Lung (tissue), 12 donors: ENCODE data around the gene STK4. TPM values are rescaled to one million over a fixed set of nuclear protein-coding genes. Genes with fewer than 3 reads are reported as not detected.

ENCODE experiments used
- ATAC-seq: fragments of 200-7000 bp; cut with Tn5 transposase; one replicate; pipeline ENCODE4 v1.9.1; 2020; ENCODE audit warnings: moderate number of reproducible peaks; ENCODE audit not compliant: insufficient read depth, low FRiP score
- DNase-seq, 3 donors: peaks; one replicate each; pipeline ENCODE4 v3.0.0-alpha.2; 2013 to 2017
- H3K27ac ChIP-seq, 2 donors: one replicate each; pipeline ENCODE4 v1.5.1; 2013; ENCODE audit warnings: mild to moderate bottlenecking in 2 of 2, moderate library complexity in 2 of 2, control low read depth in 1 of 2, inconsistent platforms in 1 of 2, low read depth in 1 of 2, low read length in 1 of 2
- H3K27me3 ChIP-seq, 3 donors: one replicate each; pipeline ENCODE4 v1.5.1; 2013; ENCODE audit warnings: low read length in 2 of 3; ENCODE audit not compliant: control insufficient read depth in 3 of 3, insufficient read depth in 3 of 3
- H3K36me3 ChIP-seq, 4 donors: one replicate each; pipeline ENCODE4 v1.5.1; 2013; ENCODE audit warnings: low read length in 4 of 4, mild to moderate bottlenecking in 1 of 4, moderate library complexity in 1 of 4; ENCODE audit not compliant: control insufficient read depth in 4 of 4, insufficient read depth in 4 of 4
- H3K4me1 ChIP-seq, 5 donors: one replicate each; pipeline ENCODE4 v1.5.1; 2013; ENCODE audit warnings: low read length in 5 of 5, mild to moderate bottlenecking in 2 of 5, moderate library complexity in 1 of 5; ENCODE audit not compliant: control insufficient read depth in 5 of 5, insufficient read depth in 5 of 5
- H3K4me3 ChIP-seq: one replicate; pipeline ENCODE4 v1.5.1; 2013; ENCODE audit warnings: mild to moderate bottlenecking, control low read depth, moderate library complexity
- H3K9ac ChIP-seq, 2 donors: one replicate each; pipeline ENCODE4 v1.5.1; 2013; ENCODE audit warnings: low read length in 2 of 2, control low read depth in 1 of 2; ENCODE audit not compliant: insufficient read depth in 1 of 2
- H3K9me3 ChIP-seq, 4 donors: one replicate each; pipeline ENCODE4 v1.5.1; 2013; ENCODE audit warnings: low read length in 3 of 4, mild to moderate bottlenecking in 1 of 4, moderate library complexity in 1 of 4; ENCODE audit not compliant: control insufficient read depth in 4 of 4, insufficient read depth in 3 of 4
- CTCF ChIP-seq: IDR thresholded peaks from 2 replicates; pipeline ENCODE4 v1.5.1; 2012; ENCODE audit warnings: mild to moderate bottlenecking; ENCODE audit errors: control extremely low read depth, extremely low read depth
- WGBS, 2 donors: extraction: QIAGEN DNeasy Blood & Tissue Kit; methylation state at CpG; one replicate each; pipeline ENCODE4 v1.1.7; 2013; 5-methylcytosine and 5-hydroxymethylcytosine counted together
- polyA plus RNA-seq, 2 donors: library from polyadenylated mRNA; stranded (reverse); fragments of 200-250 nt; gene quantifications; one replicate each; pipeline ENCODE4 v1.2.1, GENCODE V29; 2013
- total RNA-seq, 2 donors: library from RNA; depleted of rRNA in 1 of 2; stranded (reverse); fragments of >200 nt in 1 of 2; gene quantifications; one replicate each; pipeline ENCODE4 v1.2.1, GENCODE V29; 2014 to 2021
- donor health status: control.
- donor health status: control.
- donor health status: Bipolar disorder and iron deficiency.
- donor health status: healthy.
- donor health status: DM: yes; HTN: yes; CAD: no.

STK4 gene
- total and polyA plus RNA-seq, 4 donors: 11.8 to 70.9 (median 28.1) TPM

GRCh38 chr20:44960103-44960852, 6.0 kb upstream of the STK4 start, which contains the start of gene TOMM34:
Gene TOMM34, minus strand, starts transcription at chr20:44960397. Its CDS starts 64 bp downstream, at chr20:44960333.
- no peak for TF ChIP-seq CTCF

GRCh38 chr20:44961011-44961869, 5.1 kb upstream of the STK4 start:
- no peak overlapping the region for H3K4me3 ChIP-seq
- no peaks in the 10 kb centered on the region for H3K27me3 ChIP-seq
- H3K9me3 ChIP-seq: no peaks in the 10 kb centered on the region
- DNase-seq: no peak
- no peak overlapping the region for H3K27ac ChIP-seq
- peaks cover 0 to 22% (median 2%) of the 10 kb centered on the region in 5 donors for H3K4me1 ChIP-seq
- TF ChIP-seq CTCF: no peak
- peaks cover 0 to 3% (median 1%) of the 10 kb centered on the region in 4 donors for H3K36me3 ChIP-seq
- no peak for ATAC-seq
- WGBS, 2 donors: 66 to 74% methylated on average over 4 of the region's 4 CpGs
- no peak overlapping the region for H3K9ac ChIP-seq

More at GRCh38 chr20:44960103-44960852, 6.0 kb upstream of the STK4 start, which contains the start of gene TOMM34:
- H3K4me1 ChIP-seq: peaks cover 0 to 17% (median 2%) of the 10 kb centered on the region in 5 donors
- ATAC-seq: peak; percentile 96
- peaks cover 3 to 8% (median 6%) of the 10 kb centered on the region in 4 donors for H3K36me3 ChIP-seq
- DNase-seq: peak; percentile 91 to 95 (median 93)
- WGBS, 2 donors: 0 to 1% methylated on average over 48 to 60 of the region's 60 CpGs
- H3K4me3 ChIP-seq: peak within 1 kb of the TSS; percentile 87
- no peaks in the 10 kb centered on the region for H3K27me3 ChIP-seq
- peak within 1 kb of the TSS; percentile 71 to 88 for H3K27ac ChIP-seq
- H3K9ac ChIP-seq: peak within 1 kb of the TSS; percentile 33 to 57
- no peaks in the 10 kb centered on the region for H3K9me3 ChIP-seq

- DNase-seq (no peak), ATAC-seq (no peak)
- peaks cover 0 to 26% (median 2%) of the 10 kb centered on the region in 5 donors for H3K4me1 ChIP-seq
- WGBS, 2 donors: 89 to 90% methylated on average over 3 of the region's 3 CpGs
- H3K9ac ChIP-seq: no peak overlapping the region
- no peak overlapping the region for H3K27ac ChIP-seq
- H3K27me3 ChIP-seq: no peaks in the 10 kb centered on the region
- H3K4me3 ChIP-seq: no peak overlapping the region
- H3K36me3 ChIP-seq: no peaks in the 10 kb centered on the region
- no peaks in the 10 kb centered on the region for H3K9me3 ChIP-seq
- no peak for TF ChIP-seq CTCF
Observed at GRCh38 chr20:44961870-44962267, 4.4 kb upstream of the STK4 start.
